Hematopoietic multipotent progenitor cell treated with erythropoietin and hydrocortisone succinate and interleukin-3 and kit ligand, for 8 days (in vitro differentiated cells): ENCODE measurements around the gene ANTKMT.

ENCODE experiments used
- DNase-seq: peaks from one replicate; pipeline ENCODE4 v3.0.0-alpha.2; 2015

ANTKMT gene

DNA sequence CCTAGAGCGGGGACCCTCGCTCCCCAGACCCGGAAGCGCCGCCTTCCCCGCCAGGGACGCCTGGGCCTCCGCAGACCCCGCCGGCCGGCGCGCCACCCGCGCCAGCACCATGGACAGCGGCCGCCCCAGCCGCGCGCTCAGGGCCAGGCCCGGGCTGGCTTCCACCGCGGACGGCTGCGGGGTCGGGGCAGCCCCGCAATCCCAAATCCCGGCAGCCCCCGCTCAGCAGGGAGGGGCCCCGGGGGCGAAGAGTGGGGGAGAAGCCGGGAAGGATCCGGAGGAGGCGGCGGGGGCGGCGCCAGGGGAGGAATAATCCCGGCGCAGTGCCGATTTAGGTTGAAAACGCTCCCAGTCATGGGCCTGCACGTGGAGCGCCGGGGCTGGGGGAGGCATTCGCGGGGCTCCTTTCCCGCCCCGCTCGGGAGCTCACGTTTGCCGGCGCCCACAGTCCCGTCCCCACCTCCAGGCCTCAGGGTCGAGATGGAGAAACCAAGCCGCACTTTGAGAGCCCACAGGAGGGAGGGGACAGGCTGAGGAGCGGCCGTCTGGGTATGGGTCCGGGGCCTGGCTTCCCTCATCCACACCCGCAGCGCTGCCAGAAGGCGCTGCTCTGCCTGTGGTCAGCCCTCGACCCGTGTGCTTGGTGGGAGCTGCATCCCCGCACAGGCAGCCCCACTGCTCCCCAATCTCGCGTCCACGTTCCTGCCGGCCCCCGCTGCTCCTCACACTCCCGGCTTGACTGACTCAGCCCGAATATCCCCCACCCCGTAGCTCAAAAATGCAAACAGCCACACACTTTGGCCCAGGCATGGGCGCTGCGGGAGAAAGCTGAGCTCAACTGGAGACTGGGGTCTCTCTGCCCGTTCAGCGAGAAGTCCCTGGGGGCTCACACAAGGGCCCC is 20.0 kb upstream of the ANTKMT start:
- DNase-seq = no peak

DNA sequence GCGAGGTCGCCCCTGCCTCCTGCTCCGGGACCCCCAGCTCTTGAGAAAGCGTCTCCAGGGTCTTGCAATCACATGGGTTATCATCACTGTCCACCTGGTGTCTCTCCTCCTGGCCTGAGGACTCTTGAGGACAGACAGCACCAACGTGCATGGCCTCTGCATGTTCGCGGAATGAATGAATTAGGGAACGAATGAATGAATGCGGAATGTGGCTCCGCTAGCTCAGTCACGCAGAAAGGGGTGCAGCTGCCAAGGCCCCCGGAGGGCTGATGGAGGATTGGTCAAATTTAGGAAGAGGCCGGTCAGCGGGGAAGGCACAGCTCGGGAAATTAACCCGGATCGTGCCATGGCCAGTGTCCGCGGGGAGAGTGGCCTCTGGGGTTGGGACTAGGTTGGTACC is 18.6 kb upstream of the ANTKMT start:
- no peak for DNase-seq

DNA sequence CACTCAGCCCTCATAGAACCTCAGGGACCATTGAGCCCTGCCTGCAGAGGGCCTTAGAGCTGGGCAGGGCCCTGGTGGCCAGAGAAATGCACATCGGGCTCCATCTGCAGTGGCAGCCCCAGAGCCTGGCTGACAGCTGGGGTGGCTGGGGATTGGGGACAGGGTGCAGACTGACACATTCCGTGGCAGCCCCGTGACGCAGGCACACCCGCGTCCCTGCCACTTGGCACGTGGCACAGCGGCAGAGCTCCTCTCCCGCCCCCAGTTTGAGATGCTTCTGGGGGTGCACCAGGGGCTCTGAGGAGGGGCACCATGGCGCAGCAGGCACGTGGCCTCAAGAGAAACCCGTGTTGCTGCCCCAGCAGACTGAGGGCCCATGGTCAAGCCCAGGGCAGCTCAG is 17.5 kb upstream of the ANTKMT start:
- DNase-seq = no peak

DNA sequence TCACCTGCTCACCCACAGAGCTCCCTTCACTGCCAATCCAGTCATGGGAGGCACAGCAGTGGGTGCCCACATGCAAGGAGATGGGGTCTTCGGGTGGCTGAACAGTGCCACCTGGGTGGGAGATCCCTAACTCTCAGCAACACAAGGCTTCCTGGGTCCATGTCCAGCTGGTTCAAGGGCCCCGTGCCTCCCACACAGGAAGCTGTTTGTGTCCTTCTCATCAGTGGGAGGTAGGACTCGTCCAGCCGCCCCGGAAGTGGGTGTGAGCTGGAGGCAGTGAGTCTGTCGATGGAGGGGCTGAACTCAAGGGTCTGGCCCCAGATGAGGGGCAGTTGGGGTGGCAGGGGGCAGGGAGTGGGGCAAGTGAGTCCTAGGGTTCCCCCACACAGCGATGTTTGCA is 16.9 kb upstream of the ANTKMT start:
- no peak for DNase-seq

DNA sequence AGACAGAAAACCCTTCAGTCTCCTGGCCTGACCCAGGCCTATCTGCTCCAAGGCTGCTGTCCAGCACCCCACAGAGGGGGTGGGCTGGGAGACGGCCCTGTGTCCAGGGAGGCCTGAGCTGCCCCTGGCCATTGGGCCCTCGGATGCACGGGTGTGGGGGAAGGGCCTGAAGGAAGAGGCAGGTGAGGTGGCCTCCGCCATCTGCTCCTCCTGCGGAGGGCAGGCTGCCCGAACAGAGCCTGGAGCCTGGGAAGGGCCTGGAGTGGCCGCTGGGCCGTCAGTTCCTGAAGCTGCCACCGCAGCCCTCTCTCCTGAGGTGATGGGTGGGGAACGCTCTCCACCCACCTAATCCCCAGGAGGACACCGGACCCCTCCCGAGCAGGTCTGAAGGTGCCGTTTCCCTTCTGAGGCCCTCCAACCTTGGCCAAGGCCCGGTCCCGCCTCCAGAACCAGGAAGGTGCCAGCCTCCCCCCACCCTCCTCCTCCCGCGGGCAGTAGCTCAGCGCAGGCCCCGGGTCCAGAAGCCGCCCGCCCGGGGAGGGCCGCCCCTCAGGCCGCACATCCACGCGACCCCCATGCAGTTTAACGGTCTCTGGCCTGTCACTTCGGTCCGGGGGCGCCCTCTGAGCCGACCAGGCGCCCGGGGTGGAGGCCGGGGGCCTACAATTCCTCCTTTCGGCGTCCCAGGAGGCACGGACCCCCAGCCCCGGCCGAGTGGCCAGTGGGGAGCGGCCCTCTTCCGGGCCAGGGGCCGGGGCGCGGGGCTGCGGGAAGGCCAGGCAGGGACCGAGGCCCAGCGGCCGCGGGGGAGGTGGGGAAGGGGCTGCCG is 16.2 kb upstream of the ANTKMT start:
- DNase-seq = no peak

DNA sequence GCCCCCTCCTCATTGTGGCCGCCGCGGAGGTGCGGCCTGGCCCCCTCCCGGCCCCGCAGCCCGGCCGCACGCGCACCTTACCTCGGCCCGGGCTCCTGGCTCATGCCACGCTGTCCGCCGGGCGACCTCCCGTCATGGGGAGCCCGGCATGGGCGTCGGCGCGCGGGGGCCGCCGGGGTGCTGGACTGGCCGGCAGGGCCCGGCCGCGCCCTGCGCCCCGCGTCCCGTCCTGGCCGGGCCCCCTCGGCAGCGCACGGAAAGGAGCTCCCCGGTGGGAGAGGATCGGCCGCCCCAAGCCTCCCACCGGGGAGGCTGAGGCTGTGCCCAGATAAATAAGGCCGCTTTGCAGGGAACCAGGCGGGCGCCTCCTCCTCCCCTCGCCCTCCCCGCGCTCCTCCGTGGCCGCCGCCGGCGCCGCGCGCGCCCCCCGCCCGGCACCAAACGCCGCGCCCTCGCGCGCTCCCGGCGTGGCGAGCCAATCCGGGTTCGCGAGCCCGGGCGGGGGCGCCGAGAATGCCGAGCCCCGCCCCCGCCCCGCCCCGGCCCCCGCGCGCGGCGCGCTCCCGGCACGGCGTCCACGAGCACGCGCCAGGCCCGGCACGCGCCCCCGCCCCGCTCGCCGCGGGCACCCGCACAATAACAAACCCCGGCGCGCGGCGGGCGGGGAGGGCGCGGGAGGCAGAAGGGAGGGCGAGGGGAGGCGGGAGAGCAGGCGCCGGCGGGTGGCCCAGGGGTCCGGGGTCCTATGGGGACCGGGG is 15.3 kb upstream of the ANTKMT start, which contains the start of gene FBXL16:
Gene FBXL16 (minus strand): TSS at position 371 of the 758 bp plus-strand sequence. CDS start 8,396 bp downstream, outside the sequence.
- DNase-seq = no peak

DNA sequence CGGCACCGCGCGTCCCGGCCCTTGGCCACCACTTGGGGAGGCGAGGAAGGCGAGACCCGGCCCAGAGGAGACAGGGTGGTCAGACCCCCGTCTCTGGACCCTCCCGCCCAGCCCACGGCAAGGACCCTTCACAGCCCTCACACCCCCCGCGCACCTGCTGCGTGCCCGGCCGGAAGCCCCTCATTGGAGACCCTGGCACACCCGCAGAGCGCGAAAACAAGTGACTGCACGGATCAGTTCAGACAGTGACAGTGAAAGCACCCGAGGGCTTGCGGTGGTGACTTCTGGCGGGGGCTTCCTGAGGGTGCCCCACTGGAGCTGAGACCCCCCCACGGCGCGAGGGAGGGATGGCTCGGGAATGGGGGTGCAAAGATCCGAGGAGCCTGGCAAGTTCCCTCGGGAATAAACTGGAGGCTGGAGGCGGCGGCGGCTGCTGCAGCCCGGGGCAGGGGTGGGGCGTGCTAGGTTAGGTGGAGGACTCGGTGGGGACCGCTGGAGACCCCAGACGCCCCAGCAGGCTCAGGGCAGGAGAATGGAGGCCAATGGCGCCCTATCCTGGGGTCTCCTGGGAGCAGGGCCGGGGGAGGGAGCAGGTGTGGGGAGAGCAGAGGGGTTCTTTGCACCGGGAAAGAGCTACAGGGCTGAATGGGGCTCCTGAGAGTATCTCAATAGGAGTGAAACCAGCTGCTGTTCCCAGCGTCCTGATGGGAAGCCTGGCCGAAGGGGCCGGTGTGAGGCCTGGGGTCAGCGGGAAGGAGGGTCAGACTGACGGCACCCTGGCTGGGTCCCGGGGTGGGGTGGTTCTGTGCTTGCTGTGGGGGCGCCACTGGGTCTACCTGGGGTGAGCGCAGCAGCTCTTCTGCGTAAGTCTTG is 14.5 kb upstream of the ANTKMT start:
- no peak for DNase-seq

DNA sequence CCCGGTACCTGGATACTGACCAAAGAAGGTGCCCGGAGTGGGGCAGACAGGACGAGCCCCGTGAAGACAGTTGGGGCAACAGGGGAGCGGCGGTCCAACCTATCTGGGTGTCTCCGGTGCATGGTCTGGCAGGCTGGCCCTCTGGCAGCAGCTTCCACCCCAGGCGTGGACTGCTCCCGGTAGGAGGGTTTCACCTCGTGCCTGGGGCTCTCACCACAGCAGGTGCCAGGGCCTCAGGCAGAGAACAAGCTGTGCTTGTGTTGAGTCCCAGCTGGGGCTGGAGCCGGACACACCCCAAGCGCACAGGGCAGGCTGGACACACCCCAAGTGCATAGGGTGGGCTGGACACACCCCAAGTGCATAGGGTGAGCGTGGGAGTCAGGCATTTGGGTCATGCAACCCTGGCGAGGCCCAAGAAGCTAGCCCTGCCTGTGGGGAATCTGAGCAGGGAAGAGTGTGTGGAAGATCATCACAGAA is 13.8 kb upstream of the ANTKMT start:
- no peak for DNase-seq

DNA sequence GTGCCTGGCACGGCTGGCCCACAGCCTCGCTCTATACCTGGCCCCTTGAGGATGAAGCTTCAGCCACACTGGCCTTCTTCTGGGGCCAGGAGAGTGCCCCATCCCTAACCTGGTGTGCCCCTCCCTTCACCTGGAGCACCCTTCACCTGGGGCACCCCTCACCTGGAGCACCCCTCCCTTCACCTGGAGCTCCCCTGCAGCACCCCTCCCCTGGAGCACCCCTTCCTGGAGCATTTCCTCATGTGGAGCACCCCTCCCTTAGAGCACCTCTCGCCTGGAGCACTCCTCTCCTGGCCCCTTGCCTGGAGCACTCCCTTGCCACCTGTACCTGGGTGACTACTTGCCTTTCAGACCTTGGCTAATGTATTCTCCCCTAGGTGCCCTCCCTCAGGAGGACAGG is 12.9 kb upstream of the ANTKMT start:
- no peak for DNase-seq

DNA sequence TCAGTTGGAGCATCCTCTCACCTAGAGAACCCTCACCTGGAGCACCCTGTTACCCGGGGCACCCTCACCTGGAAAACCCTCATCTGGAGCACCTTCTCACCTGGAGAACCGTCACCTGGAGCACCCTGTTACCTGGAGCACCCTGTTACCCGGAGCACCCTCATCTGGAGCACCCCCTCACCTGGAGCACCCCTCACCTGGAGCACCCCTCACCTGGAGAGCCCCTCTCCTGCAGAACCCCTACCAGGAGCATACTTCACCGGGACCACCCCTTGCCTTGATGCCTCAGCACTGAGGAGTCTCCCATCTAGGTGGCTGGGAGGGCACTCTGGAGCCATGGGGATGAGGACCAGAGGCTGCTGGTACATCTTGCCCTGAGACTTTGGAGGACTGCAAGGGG is 12.0 kb upstream of the ANTKMT start:
- DNase-seq = no peak

DNA sequence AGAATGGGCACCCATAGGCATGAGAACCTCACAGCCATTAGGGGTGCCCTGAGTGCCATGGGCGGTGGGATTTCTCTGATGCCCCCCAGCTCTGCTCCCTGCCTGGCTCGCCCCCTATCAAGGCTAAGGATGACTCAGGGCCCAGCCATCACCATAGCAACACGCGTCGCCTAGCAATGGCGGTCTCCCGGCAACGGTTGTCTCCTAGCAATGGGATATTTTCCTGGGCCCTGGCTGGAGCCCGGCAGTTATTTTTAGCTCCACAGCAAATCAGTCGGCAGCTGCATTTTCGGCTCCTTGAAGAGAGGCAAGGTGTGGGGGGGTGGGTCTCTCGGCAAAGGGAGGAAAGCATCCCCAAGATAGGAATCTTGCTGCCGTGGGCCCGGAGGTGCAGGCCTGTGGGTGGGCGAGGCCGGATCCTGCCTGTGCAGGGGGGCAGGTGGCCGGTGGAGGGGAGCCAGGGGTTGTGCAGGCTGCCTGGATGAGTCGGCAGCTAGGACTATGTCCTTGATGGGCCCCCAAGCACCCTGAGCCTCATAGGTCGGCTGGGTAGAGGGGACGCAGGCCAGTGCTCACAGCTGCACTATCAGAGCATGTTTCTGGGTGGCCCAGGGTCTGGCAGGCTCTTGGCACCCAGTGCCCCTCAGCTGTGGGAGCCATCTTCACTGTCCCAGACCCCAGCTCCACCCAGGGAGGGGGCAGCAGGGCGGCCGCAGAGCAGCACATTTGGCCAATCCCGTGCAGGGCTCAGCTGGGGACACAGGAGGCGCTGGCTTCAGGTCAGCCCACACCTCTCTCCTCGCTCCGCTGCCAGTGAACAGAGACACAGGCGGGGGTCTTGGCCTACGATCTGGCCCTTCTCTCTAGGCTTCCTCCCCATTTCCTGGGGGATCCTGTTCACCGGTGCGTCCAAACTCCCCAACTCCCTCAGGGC is 11.1 kb upstream of the ANTKMT start:
- peak; percentile 44 for DNase-seq

DNA sequence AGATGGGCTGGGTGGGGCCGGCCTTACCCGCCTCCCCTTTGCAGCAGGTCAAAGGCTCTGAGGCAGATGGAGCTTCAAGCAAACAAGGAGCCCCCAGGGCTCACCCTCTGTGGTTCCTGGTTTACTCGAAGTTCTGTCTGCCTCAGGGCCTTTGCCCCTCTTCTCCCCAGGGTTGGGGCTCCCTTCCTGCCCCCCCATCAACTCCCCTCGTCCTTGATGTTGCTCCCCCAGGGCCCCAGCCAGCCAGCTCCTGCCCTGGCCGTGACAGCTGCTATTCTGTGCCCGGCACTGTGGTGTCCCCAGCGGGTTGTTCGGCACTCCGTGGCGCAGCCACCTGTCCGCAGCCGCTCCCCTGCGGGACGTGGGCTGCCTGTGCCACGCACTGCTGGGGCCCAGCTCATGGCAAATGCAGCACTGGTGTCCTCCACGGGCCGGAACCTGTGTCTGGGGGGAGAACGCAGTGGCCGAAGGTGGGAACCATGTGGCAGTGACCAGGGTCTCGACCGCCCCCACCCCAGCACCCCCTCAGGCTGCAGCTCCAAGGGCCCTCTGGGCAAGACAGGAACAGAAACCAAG is 10.4 kb upstream of the ANTKMT start:
- DNase-seq = no peak

DNA sequence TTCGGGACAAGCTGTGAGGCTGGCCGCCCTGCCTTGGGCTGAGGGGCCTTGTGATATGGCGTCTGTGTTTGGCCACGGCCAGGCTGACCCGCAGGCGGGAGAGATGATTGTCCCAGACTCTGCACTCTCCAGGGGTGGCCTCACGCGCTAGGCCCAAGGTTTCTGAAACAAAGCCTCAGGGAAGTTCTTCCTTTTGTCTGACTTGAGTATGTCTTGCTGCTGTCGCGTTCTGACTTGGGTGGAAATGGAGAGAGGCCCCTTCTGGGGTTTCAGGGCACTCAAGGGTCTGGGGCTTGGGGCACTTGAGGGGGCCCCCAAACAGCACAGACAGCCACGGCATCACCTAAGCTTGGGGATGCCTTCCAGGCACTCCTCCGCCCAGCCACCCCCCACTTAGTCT is 9.9 kb upstream of the ANTKMT start:
- DNase-seq = no peak

DNA sequence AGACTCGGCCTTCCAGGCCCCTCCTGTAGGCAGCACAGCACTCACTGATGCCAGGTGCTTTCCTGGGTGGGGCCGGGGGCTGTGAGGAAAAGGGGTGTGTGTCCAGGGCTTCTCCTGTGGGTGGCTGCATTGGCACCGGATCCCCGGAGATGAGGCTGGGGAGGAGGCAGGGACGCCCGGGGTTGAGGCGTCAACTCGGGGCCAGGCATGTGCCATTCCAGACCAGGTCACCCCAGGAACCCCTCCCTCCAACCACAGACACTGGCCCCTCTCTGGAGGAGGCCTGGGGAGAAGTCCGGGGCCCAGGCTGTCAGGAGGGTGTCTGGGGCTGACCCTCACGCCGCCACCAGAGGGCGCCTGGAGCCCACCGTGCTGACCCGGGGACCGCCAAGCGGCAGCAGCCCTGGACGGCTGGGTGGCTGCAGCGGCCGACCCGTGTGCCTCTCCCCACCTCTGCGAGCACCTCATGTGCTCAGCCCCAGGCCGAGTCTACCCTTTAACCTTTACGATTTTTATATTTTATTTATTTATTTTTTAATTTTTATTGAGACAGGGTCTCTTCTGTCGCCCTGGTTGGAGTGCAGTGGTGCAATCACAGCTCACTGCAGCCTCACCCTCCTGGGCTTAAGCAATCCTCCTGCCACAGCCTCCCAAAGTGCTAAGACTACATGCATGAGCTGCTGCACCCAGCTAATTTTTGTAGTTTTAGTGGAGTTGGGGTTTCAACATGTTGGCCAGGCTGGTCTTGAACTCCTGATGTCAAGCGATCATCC is 9.2 kb upstream of the ANTKMT start:
- DNase-seq = peak; percentile 59

DNA sequence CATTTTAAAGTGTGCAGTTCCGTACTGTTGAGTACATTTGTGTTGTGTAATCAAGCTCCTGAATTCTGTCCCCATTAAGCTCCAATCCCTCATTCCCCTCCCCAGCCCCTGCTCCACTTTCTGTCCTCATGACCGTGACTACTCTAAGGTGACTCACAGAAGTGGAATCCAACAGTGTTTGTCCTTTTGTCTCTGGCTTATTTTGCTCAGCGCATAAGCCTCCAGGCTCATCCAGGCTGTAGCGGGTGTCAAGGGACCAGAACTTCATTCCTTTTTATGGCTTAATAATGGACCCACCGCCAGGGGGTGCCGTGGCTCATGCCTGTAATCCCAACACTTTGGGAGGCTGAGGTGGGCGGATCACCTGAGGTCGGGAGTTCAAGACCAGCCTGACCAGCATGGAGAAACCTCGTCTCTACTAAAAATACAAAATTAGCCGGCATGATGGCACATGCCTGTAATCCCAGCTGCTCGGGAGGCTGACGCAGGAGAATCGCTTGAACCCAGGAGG is 8.2 kb upstream of the ANTKMT start:
- DNase-seq = peak; percentile 69

DNA sequence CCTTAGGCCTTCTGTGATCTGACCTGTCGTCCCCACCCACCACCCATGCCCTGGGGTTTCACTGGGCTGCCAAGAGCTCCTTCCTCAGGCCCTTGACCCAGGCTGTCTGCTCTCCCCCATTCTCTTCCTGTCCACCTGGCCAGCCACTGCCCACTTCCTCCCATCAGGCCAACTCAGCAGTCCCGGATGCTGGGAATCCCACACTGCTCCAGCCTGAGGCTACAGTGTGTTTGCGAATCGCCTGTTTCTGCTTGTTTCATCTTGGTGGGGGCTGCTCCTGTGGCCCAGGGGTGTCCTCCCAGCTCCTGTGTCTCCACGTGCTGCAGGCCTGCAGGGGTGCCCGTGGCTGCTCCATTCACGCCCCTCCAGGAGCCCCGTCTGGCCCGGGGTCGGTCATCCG is 6.9 kb upstream of the ANTKMT start:
- no peak for DNase-seq

DNA sequence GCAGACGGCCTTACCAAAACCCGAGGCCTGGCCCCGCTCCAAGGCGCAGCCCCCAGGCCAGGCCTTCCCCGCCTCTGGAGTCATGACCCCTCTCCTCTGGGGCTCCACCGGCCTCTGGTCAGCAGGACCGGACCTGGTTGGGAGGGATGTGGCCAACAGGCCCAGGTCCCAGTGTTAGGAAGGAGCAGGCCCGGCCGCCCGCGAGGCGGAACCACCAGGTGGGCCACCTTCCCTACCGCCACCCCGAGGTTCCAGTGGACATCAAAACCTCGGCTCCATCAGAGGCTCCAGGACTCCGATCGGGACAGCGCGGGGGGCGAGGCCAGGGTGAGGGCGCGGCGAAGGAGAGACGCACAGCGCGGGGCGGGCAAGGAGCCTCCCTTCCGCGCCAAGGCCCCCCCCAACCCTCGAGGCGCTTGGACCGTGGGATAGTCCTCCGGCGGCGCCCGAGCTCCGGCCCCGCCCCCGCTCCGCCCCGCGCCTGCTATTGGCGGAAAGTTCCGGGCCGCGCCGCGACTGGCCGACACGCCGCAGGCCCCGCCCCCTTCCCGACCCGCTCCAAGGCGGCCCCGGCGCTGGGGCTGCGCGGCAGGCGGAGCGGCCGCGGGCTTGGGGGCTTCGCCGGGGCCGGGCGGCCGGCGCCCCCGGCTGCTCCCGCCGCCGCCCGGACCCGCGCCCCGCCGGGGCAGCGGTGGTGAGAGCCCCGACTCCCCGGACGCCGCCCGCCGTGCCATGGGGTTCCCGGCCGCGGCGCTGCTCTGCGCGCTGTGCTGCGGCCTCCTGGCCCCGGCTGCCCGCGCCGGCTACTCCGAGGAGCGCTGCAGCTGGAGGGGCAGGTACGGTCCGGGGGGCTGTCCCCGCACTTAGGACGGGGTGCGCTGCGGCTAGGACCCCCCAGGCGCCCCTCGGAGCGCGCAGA is 6.1 kb upstream of the ANTKMT start, which contains the start of gene METRN:
Gene METRN (plus strand): TSS at position 561 of the 919 bp plus-strand sequence. CDS start 172 bp downstream, at position 733.
- peak; percentile 83 for DNase-seq
